Keratinocyte (primary cell): ENCODE data around the gene ZDHHC1.

Experiments
- CTCF ChIP-seq, 3 experiments: IDR thresholded peaks in 1 of 3; conservative IDR thresholded peaks in 1 of 3; optimal IDR thresholded peaks in 1 of 3; 2 replicates in 2 of 3; 3 replicates in 1 of 3; pipeline versions ENCODE3 to v1.5.1; 2011; ENCODE audit warnings: low read length in 3 of 3, mild to moderate bottlenecking in 3 of 3, moderate library complexity in 2 of 3, control low read depth in 1 of 3, inconsistent platforms in 1 of 3; ENCODE audit not compliant: insufficient read depth in 2 of 3; ENCODE audit errors: extremely low read depth in 1 of 3
- EZH2 ChIP-seq: IDR thresholded peaks from one replicate; pipeline ENCODE4 v1.6.1; 2012; ENCODE audit warnings: inconsistent platforms, mild to moderate bottlenecking, low read length, moderate library complexity

- no peak for TF ChIP-seq CTCF (optimal IDR thresholded peaks at IDR 0.05 in 1 of 3, IDR thresholded peaks at IDR 0.05 in 1 of 3, conservative IDR thresholded peaks at IDR 0.05 in 1 of 3; ENCODE audit: extremely low read depth in 1 of 3, insufficient read depth in 2 of 3, low read length in 3 of 3)
- TF ChIP-seq EZH2, result no peak
These were observed 33.1 kb upstream of the ZDHHC1 start for GRCh38 chr16:67449336-67449735.
